Smooth muscle cell of the coronary artery (primary cell): ENCODE data around the gene CLIP3. TPM values are rescaled to one million over a fixed set of nuclear protein-coding genes. Genes with fewer than 3 reads are reported as not detected.

Source experiments
- total RNA-seq: library from RNA; depleted of rRNA; stranded (reverse); fragments of >200 nt; gene quantifications from 2 replicates; pipeline ENCODE4 v1.2.3, GENCODE V29; 2014; ENCODE audit warnings: low replicate concordance

CLIP3 gene, protein sequence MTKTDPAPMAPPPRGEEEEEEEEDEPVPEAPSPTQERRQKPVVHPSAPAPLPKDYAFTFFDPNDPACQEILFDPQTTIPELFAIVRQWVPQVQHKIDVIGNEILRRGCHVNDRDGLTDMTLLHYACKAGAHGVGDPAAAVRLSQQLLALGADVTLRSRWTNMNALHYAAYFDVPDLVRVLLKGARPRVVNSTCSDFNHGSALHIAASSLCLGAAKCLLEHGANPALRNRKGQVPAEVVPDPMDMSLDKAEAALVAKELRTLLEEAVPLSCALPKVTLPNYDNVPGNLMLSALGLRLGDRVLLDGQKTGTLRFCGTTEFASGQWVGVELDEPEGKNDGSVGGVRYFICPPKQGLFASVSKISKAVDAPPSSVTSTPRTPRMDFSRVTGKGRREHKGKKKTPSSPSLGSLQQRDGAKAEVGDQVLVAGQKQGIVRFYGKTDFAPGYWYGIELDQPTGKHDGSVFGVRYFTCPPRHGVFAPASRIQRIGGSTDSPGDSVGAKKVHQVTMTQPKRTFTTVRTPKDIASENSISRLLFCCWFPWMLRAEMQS
- total RNA-seq, result 3.7 and 12.8 TPM in 2 replicates

DNA sequence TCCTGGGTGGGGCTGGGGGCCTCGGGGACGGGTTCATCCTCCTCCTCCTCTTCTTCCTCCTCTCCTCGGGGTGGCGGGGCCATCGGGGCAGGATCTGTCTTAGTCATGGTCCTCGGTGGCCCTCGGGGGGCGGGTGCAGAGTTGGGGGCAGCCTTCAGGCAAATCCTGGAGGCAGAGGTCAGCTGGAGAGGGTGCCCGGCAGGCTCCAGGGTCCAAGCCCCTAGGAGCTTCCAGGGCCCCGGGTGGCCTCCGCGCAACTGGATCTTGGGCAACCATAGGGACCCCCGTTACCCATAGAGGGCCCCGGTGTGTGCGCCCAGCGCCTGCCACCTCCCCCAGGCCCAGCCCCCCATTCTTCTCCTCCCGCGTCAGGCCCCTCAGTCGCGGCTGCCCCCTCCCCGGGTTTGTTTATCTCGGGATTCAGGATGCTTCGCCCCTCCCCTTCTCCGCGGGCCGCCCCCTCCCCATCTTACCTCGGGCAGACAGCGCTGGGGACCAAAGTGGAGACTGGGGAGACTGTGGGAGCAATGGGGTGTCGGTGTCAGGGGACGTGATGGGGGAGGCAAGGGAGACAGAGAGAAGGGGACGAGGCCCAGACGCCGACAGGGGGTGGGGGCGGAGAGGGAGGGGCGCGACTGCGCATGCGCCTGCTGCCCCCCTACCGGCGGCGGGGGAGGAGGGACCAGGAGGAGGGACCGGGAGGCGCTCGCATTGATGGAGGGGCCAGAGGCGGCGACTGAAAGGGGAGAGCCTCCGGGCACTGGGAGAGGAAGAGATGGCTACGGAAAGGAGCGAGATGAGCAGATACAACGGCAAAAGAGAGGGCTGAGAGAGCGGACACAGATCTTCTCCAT is at the start of gene CLIP3:
TSS of gene CLIP3 (minus strand) at position 623 of the 854 bp plus-strand sequence. CDS start at position 107, 516 bp downstream.

DNA sequence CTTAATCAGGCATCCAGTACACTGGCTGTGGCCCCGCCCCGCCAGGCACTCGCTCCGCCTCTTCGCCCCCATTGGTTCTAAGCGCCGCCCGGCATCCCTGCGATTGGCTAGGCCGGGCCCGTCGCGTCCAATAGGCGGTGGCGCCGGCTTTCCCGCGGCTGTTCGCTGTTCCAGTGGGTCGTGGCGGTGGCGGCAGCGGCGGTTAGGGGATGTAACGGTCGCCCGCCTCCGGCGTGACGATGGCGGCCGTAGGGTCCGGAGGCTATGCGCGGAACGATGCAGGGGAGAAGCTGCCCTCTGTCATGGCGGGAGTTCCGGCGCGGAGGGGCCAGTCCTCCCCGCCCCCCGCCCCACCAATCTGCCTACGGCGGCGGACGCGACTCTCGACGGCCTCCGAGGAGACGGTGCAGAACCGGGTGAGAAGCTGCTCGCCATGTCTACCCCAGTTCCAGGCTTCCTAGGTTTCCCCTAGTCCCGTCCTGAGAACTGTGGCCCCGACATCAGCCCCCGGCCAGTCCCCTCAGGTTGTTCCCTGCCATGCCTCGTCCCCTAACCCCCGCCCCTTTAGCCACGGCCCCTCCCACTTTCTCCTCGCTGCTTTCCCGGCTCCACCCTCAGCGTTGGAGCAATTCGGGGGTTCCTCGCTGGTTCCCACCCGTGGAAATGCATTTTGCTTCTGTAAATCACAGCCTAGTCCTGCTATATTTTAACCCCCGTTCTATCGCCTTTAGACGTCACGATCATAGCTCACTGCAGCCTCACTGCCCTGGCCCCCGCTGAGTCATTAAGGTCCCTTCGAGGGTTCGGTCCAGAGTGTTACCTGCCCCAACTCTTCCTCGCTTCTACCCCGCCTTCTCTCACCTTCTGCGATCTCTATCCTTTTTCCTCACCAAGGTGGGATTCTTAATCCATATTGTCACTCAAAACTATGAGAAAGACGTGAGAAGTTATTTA is 22.3 kb upstream of the CLIP3 start, which contains the start of gene WDR62:
TSS of gene WDR62 (plus strand) at position 165 of the 954 bp plus-strand sequence. CDS start at position 240, 75 bp downstream.

DNA sequence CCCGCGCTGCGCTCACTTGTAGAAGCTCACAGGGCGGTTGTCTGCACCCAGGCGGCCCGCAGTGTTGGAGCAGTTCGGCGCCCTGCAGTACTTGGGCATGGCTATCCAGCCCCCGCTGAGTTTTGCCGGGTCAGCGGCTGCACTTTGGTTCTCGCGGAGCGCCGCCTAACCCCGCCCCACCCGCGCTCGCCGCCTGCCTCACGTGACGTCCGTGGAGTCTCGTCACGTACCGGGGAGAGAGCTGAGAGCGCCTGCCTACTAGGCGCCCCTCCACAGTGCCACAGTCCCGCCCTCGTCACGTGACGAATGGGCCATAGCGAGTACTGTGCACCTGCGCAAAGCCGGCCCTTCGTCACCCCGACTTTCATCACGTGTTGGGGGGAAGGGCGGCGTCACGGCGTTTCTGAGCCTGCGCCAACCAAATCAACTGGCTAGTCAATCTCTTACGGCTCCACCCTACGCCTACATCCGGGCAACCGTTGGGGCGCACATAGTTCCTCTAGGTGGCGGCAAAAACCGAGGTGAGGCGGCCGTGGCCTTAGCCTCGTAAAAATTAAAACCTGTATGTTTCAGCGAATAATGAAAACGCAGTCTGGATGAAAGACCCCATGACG is 21.6 kb upstream of the CLIP3 start, which contains the start of gene THAP8:
TSS of gene THAP8 (minus strand) at position 167 of the 614 bp plus-strand sequence. CDS start at position 99, 68 bp downstream.

DNA sequence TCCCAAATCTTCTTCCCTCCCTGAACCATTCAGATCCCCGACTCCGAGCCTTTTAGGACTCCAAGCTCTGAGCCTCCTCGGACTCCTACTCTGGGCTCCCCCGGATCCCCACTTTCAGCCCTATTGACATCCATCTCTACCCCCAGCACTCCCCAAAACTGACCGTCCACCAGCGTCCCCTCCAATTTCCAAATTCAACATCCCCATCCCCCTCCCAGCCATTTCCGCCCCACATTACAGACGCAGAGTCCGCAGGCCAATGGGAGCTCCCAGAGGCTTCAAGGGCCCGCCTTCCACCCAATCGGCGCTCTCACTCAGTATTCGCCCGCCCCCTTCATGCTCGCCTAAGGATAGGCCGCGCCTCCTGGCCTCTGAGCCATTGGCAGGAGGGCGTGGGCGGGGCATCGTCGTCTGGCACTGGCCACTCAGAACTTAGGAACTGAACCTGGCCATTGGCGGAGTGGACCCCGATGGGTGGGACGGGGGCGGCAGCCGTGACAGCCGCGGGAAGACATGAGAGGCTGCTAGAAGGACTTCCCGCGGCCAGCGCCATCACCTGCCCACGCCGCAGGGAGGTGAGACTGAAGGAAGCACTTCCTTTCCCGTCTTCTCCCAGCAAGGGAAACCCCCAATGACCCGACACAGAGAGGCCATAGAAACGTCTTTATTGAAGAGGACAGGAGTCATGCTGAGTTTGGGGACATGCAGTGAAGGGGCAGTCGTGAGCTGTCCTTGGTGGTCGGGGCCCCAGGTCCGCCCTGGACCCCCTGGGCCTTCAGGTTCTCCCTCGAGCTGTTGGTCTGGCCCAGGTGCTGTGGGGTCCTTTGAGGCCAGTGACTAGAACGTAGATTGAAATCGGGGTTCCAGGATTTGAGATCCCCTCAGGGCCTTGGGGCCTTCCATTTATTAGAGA is 18.4 kb downstream of the CLIP3 start, which contains the start of gene ALKBH6:
TSS of gene ALKBH6 (minus strand) at position 202 of the 913 bp plus-strand sequence. CDS start 816 bp downstream, outside the sequence.

DNA sequence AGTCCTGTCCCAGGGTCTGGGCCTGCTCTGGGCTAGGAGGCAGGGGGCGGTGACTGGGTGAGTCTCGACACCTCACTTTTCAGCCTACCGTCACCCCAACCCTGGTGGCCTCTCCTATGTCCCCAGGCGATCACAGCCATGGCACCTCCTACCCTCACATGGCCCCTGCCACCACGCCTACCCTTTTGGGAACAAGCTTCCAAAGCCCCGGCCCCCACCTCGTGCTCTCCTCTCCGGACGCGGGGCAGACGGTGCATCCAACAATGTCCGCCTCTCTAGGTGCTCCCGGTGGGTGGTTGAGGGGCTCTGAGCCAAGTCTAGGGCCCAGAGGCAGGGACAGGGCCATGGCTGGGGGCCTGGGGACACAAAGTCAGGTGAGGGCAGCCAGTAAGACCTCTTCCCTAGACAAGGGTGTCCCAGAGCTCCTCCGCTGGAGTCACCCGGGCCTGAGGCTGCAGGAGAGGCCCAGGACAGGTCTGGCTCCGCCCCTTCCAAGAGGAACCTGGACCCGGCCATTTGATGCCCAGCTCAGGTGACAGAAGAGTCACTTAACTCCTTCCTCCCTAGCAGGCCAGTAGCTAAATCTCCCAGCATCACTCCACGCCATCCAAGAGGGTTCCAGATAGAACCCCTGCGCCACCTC is 24.2 kb downstream of the CLIP3 start, which contains the start of gene SYNE4:
TSS of gene SYNE4 (minus strand) at position 478 of the 643 bp plus-strand sequence. CDS start at position 346, 132 bp downstream.

DNA sequence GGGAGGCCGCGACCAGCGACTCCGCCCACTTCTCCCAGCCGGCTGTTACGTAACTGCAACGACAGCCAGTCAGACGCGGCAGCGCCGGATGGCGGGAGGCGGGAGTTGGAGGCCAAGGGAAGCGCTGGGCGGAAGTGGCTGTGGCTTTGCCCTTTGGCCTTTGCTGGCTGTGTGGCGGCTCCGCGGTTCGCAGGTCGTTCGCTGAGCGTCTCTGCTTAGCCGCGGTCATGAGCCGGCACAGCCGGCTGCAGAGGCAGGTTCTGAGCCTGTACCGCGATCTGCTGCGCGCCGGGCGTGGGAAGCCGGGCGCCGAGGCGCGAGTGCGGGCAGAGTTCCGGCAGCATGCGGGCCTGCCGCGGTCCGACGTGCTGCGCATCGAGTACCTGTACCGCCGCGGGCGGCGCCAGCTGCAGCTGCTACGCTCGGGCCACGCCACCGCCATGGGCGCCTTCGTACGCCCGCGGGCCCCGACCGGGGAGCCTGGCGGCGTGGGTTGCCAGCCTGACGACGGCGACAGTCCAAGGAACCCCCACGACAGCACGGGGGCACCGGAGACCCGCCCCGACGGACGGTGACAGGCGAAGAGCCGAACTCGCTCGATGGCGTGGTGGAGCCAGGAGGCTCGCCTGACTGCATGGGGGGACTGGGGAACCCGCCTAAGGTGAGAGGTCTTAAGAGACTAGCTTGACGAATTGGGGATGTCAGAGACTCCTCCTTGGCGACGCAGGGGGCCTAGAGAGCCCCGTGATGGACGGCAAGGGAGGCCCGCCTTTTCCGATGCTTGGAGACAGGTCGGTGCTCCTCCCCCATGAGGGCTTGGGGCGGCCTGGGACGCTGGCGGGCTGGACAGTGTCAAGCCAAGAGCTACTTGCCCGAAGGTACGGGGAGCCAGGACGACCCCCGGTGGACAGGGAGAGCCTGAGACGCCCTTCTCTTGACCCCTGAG is 37.4 kb downstream of the CLIP3 start, which contains the start of gene SDHAF1:
TSS of gene SDHAF1 (plus strand) at position 141 of the 946 bp plus-strand sequence. CDS start at position 228, 87 bp downstream.

Other genes with a start within 250 kb of the CLIP3 start
- gene PRODH2, start 220.0 kb downstream of the CLIP3 start, total RNA-seq, result not detected in 2 replicates
- gene NPHS1, start 180.4 kb downstream of the CLIP3 start, total RNA-seq, result not detected in 2 replicates
- gene KIRREL2, start 176.0 kb downstream of the CLIP3 start, total RNA-seq, result not detected in 2 replicates
- gene APLP1, start 164.3 kb downstream of the CLIP3 start, total RNA-seq, result 2.1 and 18.6 TPM in 2 replicates
- 2.2 and 7.1 TPM in 2 replicates for gene NFKBID, start 132.3 kb downstream of the CLIP3 start, total RNA-seq
- gene HCST, start 130.3 kb downstream of the CLIP3 start, total RNA-seq, result 0.60 and 4.6 TPM in 2 replicates
- gene TYROBP, start 124.6 kb downstream of the CLIP3 start, total RNA-seq, result not detected in 2 replicates
- 1.1 and 1.5 TPM in 2 replicates for gene LRFN3, start 96.5 kb downstream of the CLIP3 start, total RNA-seq
- gene SDHAF1, start 37.7 kb downstream of the CLIP3 start, total RNA-seq, result 6.8 and 13.5 TPM in 2 replicates
- 0.08 TPM in 1 of 2 replicates, not detected in the other for gene SYNE4, start 24.1 kb downstream of the CLIP3 start, total RNA-seq
- gene ALKBH6, start 18.7 kb downstream of the CLIP3 start, total RNA-seq, result 5.4 and 15.6 TPM in 2 replicates
- gene THAP8, start 21.4 kb upstream of the CLIP3 start, total RNA-seq, result 1.1 and 2.8 TPM in 2 replicates
- 0.12 and 1.1 TPM in 2 replicates for gene WDR62, start 22.0 kb upstream of the CLIP3 start, total RNA-seq
- gene OVOL3, start 78.3 kb upstream of the CLIP3 start, total RNA-seq, result not detected in 2 replicates
- 131 and 194 TPM in 2 replicates for gene POLR2I, start 82.0 kb upstream of the CLIP3 start, total RNA-seq
- gene TBCB, start 82.6 kb upstream of the CLIP3 start, total RNA-seq, result 315 and 328 TPM in 2 replicates
- 535 and 598 TPM in 2 replicates for gene CAPNS1, start 107.2 kb upstream of the CLIP3 start, total RNA-seq
- gene COX7A1, start 119.6 kb upstream of the CLIP3 start, total RNA-seq, result 50.9 and 81.3 TPM in 2 replicates
- gene ZNF565, start 181.8 kb upstream of the CLIP3 start, total RNA-seq, result 5.0 and 10.2 TPM in 2 replicates
- 78.7 and 94.9 TPM in 2 replicates for gene ZNF146, start 182.2 kb upstream of the CLIP3 start, total RNA-seq